ENCODE data around the gene ACHE. TPM values are rescaled to one million over a fixed set of nuclear protein-coding genes. Genes with fewer than 3 reads are reported as not detected.

Gene ACHE
- total and polyA plus RNA-seq, 7 donors = 10.7 to 99.2 (median 23.8) TPM

- WGBS, 3 donors = 25 to 34% (median 28%) methylated on average over 35 to 40 of the region's 40 CpGs
- TF ChIP-seq CTCF (IDR thresholded peaks at IDR 0.05) = no peak
- H3K27ac ChIP-seq = peak overlapping the region; percentile 85
- DNase-seq (peak in 1 of 2 donors; percentile 23), ATAC-seq (peak in 1 of 4 donors; percentile 6)
- peaks cover 0 to 6% (median 0%) of the 10 kb centered on the region in 3 donors for H3K27me3 ChIP-seq (ENCODE audit: insufficient read depth in 3 of 3, low read length in 2 of 3)
- intact Hi-C loops (cut with DNase I) = no loop called here
- no peaks in the 10 kb centered on the region for H3K9me3 ChIP-seq
- peak overlapping the region; percentile 79 for H3K4me3 ChIP-seq
- H3K4me1 ChIP-seq = peaks cover 24% of the 10 kb centered on the region
- no peaks in the 10 kb centered on the region for H3K36me3 ChIP-seq (ENCODE audit: insufficient read depth in 1 of 2, low read depth in 1 of 2)
Observed at GRCh38 chr7:100893910-100894721, 1.6 kb downstream of the ACHE start.

- H3K9me3 ChIP-seq = no peaks in the 10 kb centered on the region
- H3K27me3 ChIP-seq (ENCODE audit: insufficient read depth in 3 of 3, low read length in 2 of 3) = peaks cover 0 to 6% (median 0%) of the 10 kb centered on the region in 3 donors
- DNase-seq (no peak), ATAC-seq (no peak)
- no peak for TF ChIP-seq CTCF (IDR thresholded peaks at IDR 0.05)
- H3K4me1 ChIP-seq = peaks cover 28% of the 10 kb centered on the region
- peak overlapping the region; percentile 85 for H3K27ac ChIP-seq
- H3K4me3 ChIP-seq = peak overlapping the region; percentile 79
- peaks cover 0 to 3% of the 10 kb centered on the region in 2 donors for H3K36me3 ChIP-seq (ENCODE audit: insufficient read depth in 1 of 2, low read depth in 1 of 2)
- intact Hi-C loops (cut with DNase I) = no loop called here
- WGBS, 3 donors = 68 to 80% (median 71%) methylated on average over 32 of the region's 32 CpGs
Observed at GRCh38 chr7:100893318-100893895, 2.3 kb downstream of the ACHE start.

- intact Hi-C loops (cut with DNase I) = no loop called here
- DNase-seq (no peak), ATAC-seq (no peak)
- Histone ChIP-seq H3K4me3 (peak overlapping the region; percentile 79), H3K27ac (peak overlapping the region; percentile 85), H3K27me3 (ENCODE audit: insufficient read depth in 3 of 3, low read length in 2 of 3) (peaks cover 0 to 6% (median 0%) of the 10 kb centered on the region in 3 donors), H3K4me1 (peaks cover 34% of the 10 kb centered on the region), H3K36me3 (ENCODE audit: insufficient read depth in 1 of 2, low read depth in 1 of 2) (peaks cover 0 to 11% of the 10 kb centered on the region in 2 donors), H3K9me3 (no peaks in the 10 kb centered on the region)
- TF ChIP-seq CTCF (IDR thresholded peaks at IDR 0.05) = no peak
- 76 to 86% (median 81%) methylated on average over 44 of the region's 44 CpGs for WGBS, 3 donors
Observed at GRCh38 chr7:100892364-100893317, 3.0 kb downstream of the ACHE start.

GRCh38 chr7:100891568-100892247 is 4.0 kb downstream of the ACHE start:
- intact Hi-C loops (cut with DNase I) = no loop called here
- ATAC-seq = no peak
- Histone ChIP-seq H3K4me3 (no peak overlapping the region), H3K4me1 (peaks cover 36% of the 10 kb centered on the region), H3K36me3 (ENCODE audit: insufficient read depth in 1 of 2, low read depth in 1 of 2) (peaks cover 0 to 20% of the 10 kb centered on the region in 2 donors), H3K27me3 (ENCODE audit: insufficient read depth in 3 of 3, low read length in 2 of 3) (peaks cover 0 to 6% (median 0%) of the 10 kb centered on the region in 3 donors), H3K9me3 (no peaks in the 10 kb centered on the region), H3K27ac (no peak overlapping the region)
- 73 to 78% (median 73%) methylated on average over 8 of the region's 8 CpGs for WGBS, 3 donors
- DNase-seq = no peak
- no peak for TF ChIP-seq CTCF (IDR thresholded peaks at IDR 0.05)
